GM18909 (cell line): ENCODE data around the gene MB21D2.
"Not testable (repeated sequence)": the region's sequence is repeated elsewhere in the genome, so short reads cannot be mapped to it uniquely, and the experiment has no call there.

Source experiments
- ATAC-seq: cut with Tn5 transposase; IDR thresholded peaks from one replicate; pipeline ENCODE4 v1.9.1; 2021; ENCODE audit warnings: mild to moderate bottlenecking; ENCODE audit not compliant: unreplicated experiment, poor library complexity

MB21D2 gene

DNA sequence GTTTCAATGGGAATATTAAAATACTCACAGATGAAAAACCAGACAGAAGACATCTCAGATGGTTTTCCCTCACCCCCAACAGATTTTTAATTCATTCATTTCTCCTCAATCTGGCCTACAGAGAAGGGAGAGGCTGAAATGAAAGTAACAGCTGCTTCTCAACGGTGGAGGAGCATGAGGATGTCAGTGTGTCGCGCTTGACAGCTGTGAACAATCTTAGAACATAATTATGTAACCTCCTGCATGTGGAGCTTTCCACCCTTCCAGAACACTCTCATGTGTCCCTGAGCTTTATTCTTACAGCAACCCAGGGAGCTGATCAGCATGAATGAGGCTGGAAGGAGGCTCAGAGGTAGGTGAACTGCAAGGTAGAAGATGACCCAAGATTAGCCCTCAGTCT, 52.7 kb downstream of the MB21D2 start:
- ATAC-seq, result peak; percentile 79

GRCh38 chr3:192863091-192863420, 54.6 kb downstream of the MB21D2 start:
- no peak for ATAC-seq

GRCh38 chr3:192862408-192863090, 55.1 kb downstream of the MB21D2 start:
- ATAC-seq, result no peak

DNA sequence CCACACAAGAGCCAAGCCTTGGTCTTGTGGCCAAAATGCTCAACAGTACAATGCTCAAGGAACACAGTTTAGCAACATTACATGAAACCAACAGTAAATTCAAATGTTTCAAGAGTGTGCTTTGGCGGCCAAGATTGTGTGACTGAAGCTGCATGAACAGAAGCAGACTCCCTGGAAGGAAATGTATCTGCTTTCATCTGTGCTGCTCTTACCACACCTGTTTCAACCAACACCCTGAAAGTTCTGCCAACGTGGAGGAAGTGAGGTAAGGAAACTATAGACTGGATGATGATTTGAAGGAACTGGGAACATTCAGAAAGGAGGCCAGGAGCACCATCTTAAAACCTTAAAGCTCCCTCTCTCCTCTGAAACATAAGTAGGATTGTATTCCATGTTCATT, 55.7 kb downstream of the MB21D2 start:
- ATAC-seq, result peak; percentile 38

- ATAC-seq, result no peak
These were observed 57.2 kb downstream of the MB21D2 start for GRCh38 chr3:192860454-192860853.

- ATAC-seq, result no peak
These were observed 58.6 kb downstream of the MB21D2 start for GRCh38 chr3:192858849-192859585.

DNA sequence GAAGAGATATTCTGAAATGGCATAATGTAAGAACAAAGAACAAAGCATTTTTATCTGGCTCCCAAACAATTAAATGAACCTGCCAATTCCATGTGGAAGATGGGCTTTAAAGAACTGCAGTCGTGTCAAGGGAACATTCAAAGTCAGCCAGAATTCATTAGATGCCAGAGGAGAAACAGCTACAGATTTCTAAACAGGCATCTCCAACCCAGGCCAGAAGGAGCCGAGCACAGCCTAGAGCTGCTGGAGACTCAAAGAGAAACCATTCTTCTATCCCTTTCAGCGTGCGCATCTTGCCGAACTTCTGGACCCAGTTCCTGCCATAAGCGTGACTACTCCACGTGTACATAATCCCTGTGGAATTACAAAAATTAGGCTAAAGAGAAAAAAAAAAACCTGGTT, 60.4 kb downstream of the MB21D2 start:
- ATAC-seq, result no peak

- ATAC-seq, result no peak
These were observed 62.2 kb downstream of the MB21D2 start for GRCh38 chr3:192855434-192855833.

DNA sequence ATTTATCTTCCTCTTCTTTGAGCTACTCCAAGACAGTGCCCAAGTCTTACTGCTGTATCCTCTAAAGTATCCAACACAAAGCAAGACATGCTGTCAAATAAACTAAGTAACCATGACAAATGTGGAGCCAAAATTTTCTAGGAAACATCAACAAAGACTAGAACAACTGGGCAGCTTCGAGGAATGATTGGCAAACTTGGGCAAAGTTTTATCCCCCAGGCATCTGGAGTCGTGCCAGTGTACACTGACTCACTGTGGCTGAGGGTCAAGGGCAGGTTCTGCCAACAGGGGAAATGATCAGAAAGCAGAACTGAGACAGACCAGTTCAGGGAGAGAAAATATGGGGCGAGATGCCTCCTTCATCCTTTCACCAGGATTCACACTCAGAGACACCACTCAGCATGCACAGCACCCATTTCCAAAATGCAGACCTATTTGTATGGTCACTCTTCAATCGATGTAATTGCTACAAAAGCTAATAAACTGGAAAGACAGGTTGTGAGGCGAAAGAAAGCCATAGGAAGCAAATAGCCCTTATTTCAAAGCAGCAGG, 65.8 kb downstream of the MB21D2 start:
- ATAC-seq, result peak; percentile 74

GRCh38 chr3:192850451-192850981, 67.1 kb downstream of the MB21D2 start:
- peak; percentile 70 for ATAC-seq

- not testable (repeated sequence) for ATAC-seq
These were observed 67.8 kb downstream of the MB21D2 start for GRCh38 chr3:192849821-192850220.

GRCh38 chr3:192848371-192849233, 69.1 kb downstream of the MB21D2 start:
- no peak for ATAC-seq

DNA sequence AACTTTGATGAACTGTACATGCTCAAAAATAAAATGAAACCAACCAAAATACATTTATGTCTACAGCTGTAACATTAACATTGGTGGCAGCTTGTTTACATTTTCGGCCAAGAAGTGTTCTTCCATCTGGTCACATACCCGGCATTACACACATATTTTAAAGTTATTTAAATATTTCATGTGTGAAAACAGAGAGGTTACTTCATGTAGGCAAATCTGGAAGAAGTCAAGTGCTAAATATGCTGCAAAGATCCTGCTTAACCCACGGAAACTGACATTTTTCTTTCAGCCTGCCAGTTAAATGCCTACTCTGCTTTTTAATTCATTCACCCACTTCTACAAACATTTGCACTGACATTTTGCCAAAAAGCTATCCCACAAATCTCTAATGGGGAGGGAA, 69.7 kb downstream of the MB21D2 start:
- ATAC-seq, result no peak

DNA sequence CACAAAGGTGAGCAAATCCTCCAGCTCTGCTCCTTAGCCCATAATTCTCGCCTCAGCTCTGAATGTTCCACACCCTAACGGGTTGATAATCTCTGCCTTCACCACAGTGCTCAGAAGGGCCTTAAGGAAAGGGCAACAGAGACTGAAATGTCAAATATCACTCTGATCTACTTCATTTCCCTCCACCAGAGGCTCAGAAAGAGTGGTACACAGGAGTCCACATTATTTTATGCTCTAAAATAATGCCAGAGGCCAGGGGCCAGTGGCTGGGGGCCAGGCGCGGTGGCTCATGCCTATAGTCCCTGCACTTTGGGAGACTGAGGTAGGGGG, 72.2 kb downstream of the MB21D2 start:
- no peak for ATAC-seq

GRCh38 chr3:192844836-192845525, 72.7 kb downstream of the MB21D2 start:
- no peak for ATAC-seq

DNA sequence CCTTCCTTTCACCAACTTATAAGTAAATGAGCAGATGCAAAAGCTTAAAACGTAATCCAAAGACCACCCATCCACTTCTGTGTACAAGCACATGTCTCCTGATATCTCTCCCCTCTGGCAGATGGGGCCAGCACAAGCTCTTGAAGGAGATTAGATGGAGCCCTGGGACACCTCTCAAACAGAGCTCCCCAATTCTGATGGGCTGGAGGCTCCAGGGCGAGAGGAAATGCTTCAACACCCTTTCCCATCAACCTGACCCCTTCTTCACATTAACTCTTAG, 73.2 kb downstream of the MB21D2 start:
- no peak for ATAC-seq

- no peak for ATAC-seq
These were observed 73.8 kb downstream of the MB21D2 start for GRCh38 chr3:192843723-192844485.

- no peak for ATAC-seq
These were observed 74.5 kb downstream of the MB21D2 start for GRCh38 chr3:192843119-192843518.

DNA sequence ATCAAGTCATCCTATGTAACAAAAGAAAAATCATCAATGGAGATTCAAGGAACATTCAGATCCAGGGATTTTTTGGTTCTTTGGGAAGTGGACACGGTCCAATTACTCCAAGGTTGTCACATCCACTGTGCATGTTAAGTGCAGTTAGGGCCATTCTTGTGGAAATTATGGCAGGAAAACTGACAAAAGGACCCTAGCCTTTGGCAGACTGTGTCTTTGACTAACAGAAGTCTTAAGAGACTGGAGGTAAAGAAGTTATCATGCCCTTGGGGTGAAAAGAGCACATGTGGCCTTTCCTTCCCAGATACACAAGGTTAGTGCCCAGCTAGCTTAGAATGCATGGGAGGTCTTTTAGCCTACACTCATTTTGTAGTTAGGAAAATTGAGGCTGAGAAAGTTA, 74.9 kb downstream of the MB21D2 start:
- no peak for ATAC-seq

- ATAC-seq, result no peak
These were observed 75.5 kb downstream of the MB21D2 start for GRCh38 chr3:192842138-192842537.
